PC-3 (cell line): ENCODE measurements around the gene PRIM2. TPM values are rescaled to one million over a fixed set of nuclear protein-coding genes. Genes with fewer than 3 reads are reported as not detected.
"Not testable (repeated sequence)": the region's sequence is repeated elsewhere in the genome, so short reads cannot be mapped to it uniquely, and the experiment has no call there.

ENCODE experiments used
- ATAC-seq: fragments of 200-7000 bp; cut with Tn5 transposase; 2 replicates; pipeline ENCODE4 v1.9.1; 2020; ENCODE audit warnings: mild to moderate bottlenecking, moderate library complexity
- BruUV-seq: library from RNA; stranded (reverse); fragments of 400-500 nt; replicated peaks from 2 replicates; lab custom pipeline; 2021; lab: Mats Ljungman, UMichigan
- CTCF ChIA-PET: fragments of 300-600 bp; sonication (Branson Sonifier 250); formaldehyde crosslinking; loops from one replicate; lab custom pipeline; 2022; ENCODE audit warnings: antibody characterized with exemption; lab: Charles Lee
- POLR2A ChIA-PET: fragments of 300-600 bp; sonication (Branson Sonifier 250); formaldehyde crosslinking; loops from one replicate; lab custom pipeline; 2022; ENCODE audit warnings: antibody characterized with exemption; ENCODE audit not compliant: unreplicated experiment; lab: Charles Lee
- DNase-seq: peaks from one replicate; pipeline ENCODE4 v3.0.0-alpha.2; 2015
- H2AFZ ChIP-seq: fragments of 300-600 bp; sonication (generic); 2 replicates; pipeline ENCODE4 v1.6.0; 2016; ENCODE audit warnings: antibody characterized with exemption, low read length
- H3F3A ChIP-seq: fragments of 300-600 bp; sonication (generic); one replicate; pipeline ENCODE4 v1.6.0; 2017; ENCODE audit warnings: antibody characterized with exemption, low read length, control low read depth, mild to moderate bottlenecking; ENCODE audit not compliant: unreplicated experiment
- H3K27ac ChIP-seq: fragments of 300-600 bp; sonication (generic); 2 replicates; pipeline ENCODE4 v1.5.1; 2016; ENCODE audit warnings: mild to moderate bottlenecking, low read length
- H3K27me3 ChIP-seq: fragments of 300-600 bp; sonication (generic); 2 replicates; pipeline ENCODE4 v1.6.1; 2016; ENCODE audit warnings: low read length, mixed read lengths
- H3K36me3 ChIP-seq: fragments of 300-600 bp; sonication (generic); 2 replicates; pipeline ENCODE4 v1.6.1; 2016; ENCODE audit warnings: low read depth, mixed run types, low read length, mixed read lengths
- H3K4me1 ChIP-seq: fragments of 300-600 bp; sonication (generic); 2 replicates; pipeline ENCODE4 v1.5.1; 2016; ENCODE audit warnings: low read length; ENCODE audit not compliant: insufficient read depth
- H3K4me2 ChIP-seq: fragments of 300-600 bp; sonication (generic); 2 replicates; pipeline ENCODE4 v1.6.0; 2016; ENCODE audit warnings: low read length
- H3K4me3 ChIP-seq: fragments of 300-600 bp; sonication (generic); 2 replicates; pipeline ENCODE4 v1.5.1; 2016; ENCODE audit warnings: mild to moderate bottlenecking, low read length, mixed read lengths
- H3K79me2 ChIP-seq: fragments of 300-600 bp; sonication (generic); 2 replicates; pipeline ENCODE4 v1.6.1; 2017; ENCODE audit warnings: low read length, mixed read lengths
- H3K9ac ChIP-seq: fragments of 300-600 bp; sonication (generic); 2 replicates; pipeline ENCODE4 v1.6.0; 2016; ENCODE audit warnings: mild to moderate bottlenecking, low read length
- H3K9me2 ChIP-seq: fragments of 300-600 bp; sonication (generic); replicated peaks from 2 replicates; pipeline ENCODE4 v1.6.1; 2016; ENCODE audit warnings: mixed run types, low read length, mixed read lengths
- H3K9me3 ChIP-seq: fragments of 300-600 bp; sonication (generic); 2 replicates; pipeline ENCODE4 v1.6.1; 2016; ENCODE audit warnings: low read length, mixed read lengths
- H4K20me1 ChIP-seq: fragments of 300-600 bp; sonication (generic); 2 replicates; pipeline ENCODE4 v1.6.1; 2016; ENCODE audit warnings: low read length, mixed read lengths
- intact Hi-C: fragments of 100-400 bp; cut with micrococcal nuclease; formaldehyde crosslinking; loops from 2 replicates; pipeline ENCODE4 v1.9.0; 2023
- total RNA-seq: library from RNA; depleted of rRNA; stranded (reverse); fragments of >200 nt; gene quantifications from 2 replicates; pipeline ENCODE4 v1.2.3, GENCODE V29; 2014

Gene PRIM2
- total RNA-seq, 1 experiment from 2014 or later, result 48.4 TPM

DNA sequence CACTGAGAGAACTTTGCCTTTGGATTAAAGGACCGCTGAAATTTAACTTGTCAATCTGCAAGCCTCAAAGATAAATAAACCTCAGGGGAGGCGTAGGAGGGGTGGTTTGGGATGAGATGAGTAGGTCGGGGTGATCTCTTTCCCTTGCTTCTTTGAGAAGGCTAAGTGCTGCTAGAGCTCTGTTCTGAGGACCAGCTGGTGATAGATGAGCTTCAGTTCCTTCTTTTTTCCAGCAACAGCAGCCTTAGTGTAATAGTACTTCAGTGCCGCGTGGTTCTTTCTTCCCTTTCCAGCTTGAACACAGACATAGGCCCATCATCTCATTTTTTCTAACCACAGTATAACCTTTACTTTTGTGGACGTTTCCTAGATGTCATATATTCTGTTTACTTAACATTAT lies 33.0 kb downstream of the PRIM2 start:
- BruUV-seq, H3K9me3 ChIP-seq, H4K20me1 ChIP-seq, intact Hi-C loops, H2AFZ ChIP-seq, H3K4me3 ChIP-seq, H3K9ac ChIP-seq, ATAC-seq, H3K36me3 ChIP-seq, H3F3A ChIP-seq, POLR2A ChIA-PET, CTCF ChIA-PET, H3K27me3 ChIP-seq, H3K4me2 ChIP-seq, H3K27ac ChIP-seq, DNase-seq, H3K79me2 ChIP-seq, H3K4me1 ChIP-seq, H3K9me2 ChIP-seq: not testable (repeated sequence)

DNA sequence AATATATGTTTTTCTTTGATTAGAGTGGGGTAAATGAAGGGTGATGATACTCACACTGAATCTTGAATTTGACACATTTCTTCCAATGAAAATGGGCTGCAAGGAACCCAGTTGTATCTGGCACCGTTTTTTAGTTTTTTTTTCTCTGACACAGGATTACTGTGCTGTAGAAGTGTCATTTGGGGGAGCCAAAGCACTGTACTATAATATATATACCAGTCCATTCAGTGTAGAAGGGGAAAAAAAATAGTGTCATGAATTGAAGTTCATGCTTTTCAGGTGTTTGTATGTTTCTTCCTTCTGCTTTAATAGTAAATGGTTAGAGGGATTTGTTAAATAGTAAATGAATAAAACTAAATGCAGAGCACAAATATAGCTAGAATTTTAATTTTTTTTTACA lies 35.2 kb downstream of the PRIM2 start:
- H3K79me2 ChIP-seq, H3K9ac ChIP-seq, H2AFZ ChIP-seq, H3K9me3 ChIP-seq, H3K4me3 ChIP-seq, H3K4me2 ChIP-seq, H3K4me1 ChIP-seq, CTCF ChIA-PET, H3K27me3 ChIP-seq, H3K27ac ChIP-seq, intact Hi-C loops, DNase-seq, H3F3A ChIP-seq, BruUV-seq, POLR2A ChIA-PET, H4K20me1 ChIP-seq, H3K36me3 ChIP-seq, H3K9me2 ChIP-seq: not testable (repeated sequence)
- peak; percentile 48; the same call in 1 of the 2 replicates for ATAC-seq

DNA sequence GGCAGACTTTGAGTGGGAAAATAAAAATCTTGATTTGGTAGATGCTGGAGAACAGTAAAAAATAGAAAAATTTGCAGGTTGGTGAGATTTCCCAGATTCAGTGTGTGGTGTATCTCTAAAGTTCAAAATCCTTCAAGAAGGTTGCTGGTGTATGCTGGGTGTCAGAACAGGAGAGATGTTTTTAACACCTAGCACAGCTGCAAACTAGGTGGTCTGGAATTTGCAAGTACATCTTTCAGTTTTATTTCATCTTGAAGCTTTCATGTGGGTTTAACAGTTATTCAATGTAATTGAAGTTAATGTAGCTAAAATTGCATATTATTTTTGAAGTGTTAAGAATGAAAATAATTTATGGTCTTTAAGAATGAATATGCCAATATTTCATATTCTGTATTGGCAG lies 40.9 kb downstream of the PRIM2 start:
- H3K9me2 ChIP-seq, H3K9ac ChIP-seq, DNase-seq, H3K9me3 ChIP-seq, H3K27me3 ChIP-seq, POLR2A ChIA-PET, H2AFZ ChIP-seq, H3K4me2 ChIP-seq, H3K4me3 ChIP-seq, intact Hi-C loops, H3F3A ChIP-seq, CTCF ChIA-PET, H4K20me1 ChIP-seq, H3K36me3 ChIP-seq, H3K4me1 ChIP-seq, BruUV-seq, ATAC-seq, H3K27ac ChIP-seq, H3K79me2 ChIP-seq: not testable (repeated sequence)

DNA sequence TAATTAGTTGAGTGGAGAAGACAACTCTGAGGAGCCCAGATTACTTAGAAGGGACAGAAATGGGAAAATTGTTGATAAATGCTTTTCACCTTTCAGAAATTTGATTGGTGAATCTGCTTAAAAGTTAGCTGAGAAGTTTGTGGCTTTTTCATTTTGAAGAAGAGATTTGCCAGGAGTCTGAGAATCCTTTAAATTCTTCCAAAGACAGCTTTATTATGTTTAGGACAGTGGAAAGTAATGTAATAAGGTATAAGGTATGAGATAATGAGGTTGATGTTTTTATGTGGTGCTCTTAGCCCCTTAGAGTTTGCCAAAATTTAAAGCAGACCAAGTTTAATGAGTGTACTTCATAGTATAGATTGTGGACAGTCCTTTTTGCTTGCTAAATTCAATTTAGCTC lies 42.3 kb downstream of the PRIM2 start:
- H3F3A ChIP-seq, DNase-seq, H3K9me3 ChIP-seq, H3K79me2 ChIP-seq, H3K27me3 ChIP-seq, ATAC-seq, H4K20me1 ChIP-seq, H3K4me3 ChIP-seq, H3K4me2 ChIP-seq, POLR2A ChIA-PET, H3K9me2 ChIP-seq, H2AFZ ChIP-seq, BruUV-seq, H3K9ac ChIP-seq, H3K36me3 ChIP-seq, H3K4me1 ChIP-seq, CTCF ChIA-PET, H3K27ac ChIP-seq, intact Hi-C loops: not testable (repeated sequence)

DNA sequence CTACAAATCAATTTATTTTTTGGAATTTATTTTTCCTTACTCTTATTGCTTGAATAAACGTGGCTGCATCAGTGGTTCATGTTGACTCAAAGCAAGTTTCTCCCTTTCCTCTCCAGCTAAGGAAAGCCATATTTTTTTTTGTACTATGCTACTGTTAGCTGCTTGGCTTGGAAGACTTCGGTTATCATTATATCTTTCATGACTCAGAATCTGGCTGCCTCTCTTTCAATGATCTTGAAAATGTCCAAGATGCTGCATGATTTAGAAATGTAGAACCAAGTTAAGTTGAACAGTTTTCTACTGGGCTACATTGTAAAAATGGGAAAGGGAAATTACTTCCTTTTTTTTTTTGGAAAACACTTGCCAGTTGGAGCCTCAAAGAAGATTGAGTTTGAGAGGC lies 44.9 kb downstream of the PRIM2 start:
- H3K4me1 ChIP-seq, BruUV-seq, POLR2A ChIA-PET, H3K4me2 ChIP-seq, H4K20me1 ChIP-seq, H3K4me3 ChIP-seq, H3K36me3 ChIP-seq, CTCF ChIA-PET, H3K9ac ChIP-seq, H3K9me2 ChIP-seq, H3K79me2 ChIP-seq, H3K27me3 ChIP-seq, H3F3A ChIP-seq, H3K9me3 ChIP-seq, H3K27ac ChIP-seq, intact Hi-C loops, ATAC-seq, H2AFZ ChIP-seq, DNase-seq: not testable (repeated sequence)

DNA sequence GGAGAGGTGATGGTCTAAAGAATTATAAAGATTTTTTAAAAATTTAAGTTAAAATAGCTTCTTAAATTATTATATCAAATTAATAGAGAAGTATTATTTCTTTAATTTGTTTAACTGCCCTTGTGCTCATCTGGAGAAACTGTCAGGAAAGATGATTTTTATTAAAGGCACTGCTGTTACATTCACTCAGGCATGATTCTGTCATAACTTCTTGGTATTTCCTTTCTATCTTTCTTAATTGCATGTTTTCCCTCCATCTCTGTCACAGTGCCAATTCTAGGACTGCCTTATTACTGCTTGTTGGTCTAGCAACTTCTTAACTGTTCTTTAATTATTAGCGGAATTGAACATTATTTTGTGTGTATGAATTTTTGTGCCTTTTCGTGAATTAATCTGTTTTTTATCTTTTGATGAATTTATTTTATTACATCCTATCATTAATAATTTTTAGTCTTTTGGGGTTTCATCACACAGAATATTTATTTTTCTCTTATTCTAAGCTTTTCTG lies 47.7 kb downstream of the PRIM2 start:
- H2AFZ ChIP-seq, H3F3A ChIP-seq, POLR2A ChIA-PET, H3K9me3 ChIP-seq, CTCF ChIA-PET, H3K36me3 ChIP-seq, intact Hi-C loops, H3K9me2 ChIP-seq, H3K27me3 ChIP-seq, BruUV-seq, H3K4me3 ChIP-seq, H4K20me1 ChIP-seq, DNase-seq, H3K4me2 ChIP-seq, ATAC-seq, H3K27ac ChIP-seq, H3K79me2 ChIP-seq, H3K9ac ChIP-seq, H3K4me1 ChIP-seq: not testable (repeated sequence)
